ENCODE data around the gene COL5A1.

COL5A1 gene

DNA sequence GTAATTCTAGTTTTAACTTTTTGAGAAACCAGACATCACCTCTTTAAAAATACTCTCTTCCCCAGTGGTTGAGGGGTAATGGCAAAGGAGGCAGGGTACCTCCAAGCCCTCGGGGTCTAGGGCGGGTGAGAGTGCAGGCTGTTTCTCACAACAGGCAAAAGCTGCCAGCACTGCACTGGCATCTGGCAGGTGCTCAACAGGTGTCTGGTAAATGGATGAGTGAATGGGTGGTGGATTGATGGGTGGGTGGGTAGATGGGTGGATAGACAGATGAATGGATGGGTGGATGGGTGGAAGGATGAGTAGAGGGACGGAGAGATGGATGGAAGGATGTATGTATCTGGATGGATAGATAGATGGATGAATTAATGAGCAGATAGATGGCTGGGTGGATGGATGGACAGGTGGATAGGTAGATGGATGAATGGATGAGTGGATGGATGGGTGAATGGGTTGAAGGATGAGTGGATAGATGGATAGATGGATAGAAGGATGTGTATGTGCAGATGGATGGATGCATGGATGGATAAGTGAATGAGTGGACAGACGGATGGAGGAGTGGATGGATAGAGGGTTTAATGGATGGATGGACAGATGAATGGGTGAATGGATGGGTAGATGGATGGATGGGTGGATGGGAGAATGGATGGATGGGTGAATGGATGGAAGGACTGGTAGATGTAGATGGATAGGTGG lies 84.6 kb downstream of the COL5A1 start:
- Histone ChIP-seq H3K27me3 (ENCODE audit: insufficient read depth, low read length, poor library complexity) (no peaks in the 10 kb centered on the region), H3K4me1 (ENCODE audit: insufficient read depth, low read length) (no peaks in the 10 kb centered on the region), H3K9me3 (ENCODE audit: insufficient read depth, low read length, severe bottlenecking) (peaks cover 3% of the 10 kb centered on the region), H4K20me1 (ENCODE audit: insufficient read depth, low read length) (no peaks in the 10 kb centered on the region; the same call in 1 of the 2 replicates), H2AFZ (ENCODE audit: low read depth, low read length) (no peak overlapping the region), H3K9ac (ENCODE audit: low read depth, low read length) (no peak overlapping the region), H3K4me3 (ENCODE audit: low read depth in 1 of 2, low read length in 2 of 2) (no peak overlapping the region), H3K27ac (ENCODE audit: low read length) (no peak overlapping the region), H3K36me3 (ENCODE audit: insufficient read depth, low read length) (no peaks in the 10 kb centered on the region), H3K79me2 (ENCODE audit: insufficient read depth, low read length) (no peaks in the 10 kb centered on the region), H3K4me2 (ENCODE audit: insufficient read depth, low read length) (no peak overlapping the region)
- TF ChIP-seq CTCF (IDR thresholded peaks at IDR 0.05; ENCODE audit: borderline replicate concordance, extremely low read depth, low read length, poor library complexity, severe bottlenecking) (no peak), EZH2 (IDR thresholded peaks at IDR 0.05; ENCODE audit: borderline replicate concordance, low read depth, low read length, severe bottlenecking) (no peak)
- no peak for ATAC-seq (ENCODE audit: insufficient read depth, low read depth)
- DNase-seq = no peak

GRCh38 chr9:134726722-134727034 lies 85.1 kb downstream of the COL5A1 start:
- Histone ChIP-seq H3K27ac (ENCODE audit: low read length) (no peak overlapping the region), H2AFZ (ENCODE audit: low read depth, low read length) (no peak overlapping the region), H4K20me1 (ENCODE audit: insufficient read depth, low read length) (no peaks in the 10 kb centered on the region), H3K27me3 (ENCODE audit: insufficient read depth, low read length, poor library complexity) (no peaks in the 10 kb centered on the region), H3K9me3 (ENCODE audit: insufficient read depth, low read length, severe bottlenecking) (peaks cover 3% of the 10 kb centered on the region), H3K36me3 (ENCODE audit: insufficient read depth, low read length) (no peaks in the 10 kb centered on the region), H3K4me2 (ENCODE audit: insufficient read depth, low read length) (no peak overlapping the region), H3K4me1 (ENCODE audit: insufficient read depth, low read length) (no peaks in the 10 kb centered on the region), H3K79me2 (ENCODE audit: insufficient read depth, low read length) (no peaks in the 10 kb centered on the region), H3K9ac (ENCODE audit: low read depth, low read length) (no peak overlapping the region), H3K4me3 (ENCODE audit: low read depth in 1 of 2, low read length in 2 of 2) (no peak overlapping the region)
- TF ChIP-seq EZH2 (IDR thresholded peaks at IDR 0.05; ENCODE audit: borderline replicate concordance, low read depth, low read length, severe bottlenecking) (no peak), CTCF (IDR thresholded peaks at IDR 0.05; ENCODE audit: borderline replicate concordance, extremely low read depth, low read length, poor library complexity, severe bottlenecking) (no peak)
- DNase-seq (no peak), ATAC-seq (ENCODE audit: insufficient read depth, low read depth) (no peak)

- Histone ChIP-seq H3K4me2 (ENCODE audit: insufficient read depth, low read length) (no peak overlapping the region), H4K20me1 (ENCODE audit: insufficient read depth, low read length) (no peaks in the 10 kb centered on the region), H3K27me3 (ENCODE audit: insufficient read depth, low read length, poor library complexity) (no peaks in the 10 kb centered on the region), H3K9me3 (ENCODE audit: insufficient read depth, low read length, severe bottlenecking) (peaks cover 3% of the 10 kb centered on the region), H3K36me3 (ENCODE audit: insufficient read depth, low read length) (no peaks in the 10 kb centered on the region), H3K4me1 (ENCODE audit: insufficient read depth, low read length) (no peaks in the 10 kb centered on the region), H2AFZ (ENCODE audit: low read depth, low read length) (no peak overlapping the region), H3K27ac (ENCODE audit: low read length) (no peak overlapping the region), H3K4me3 (ENCODE audit: low read depth in 1 of 2, low read length in 2 of 2) (no peak overlapping the region), H3K9ac (ENCODE audit: low read depth, low read length) (no peak overlapping the region), H3K79me2 (ENCODE audit: insufficient read depth, low read length) (no peaks in the 10 kb centered on the region)
- ATAC-seq (ENCODE audit: insufficient read depth, low read depth) = no peak
- TF ChIP-seq EZH2 (IDR thresholded peaks at IDR 0.05; ENCODE audit: borderline replicate concordance, low read depth, low read length, severe bottlenecking) (no peak), CTCF (IDR thresholded peaks at IDR 0.05; ENCODE audit: borderline replicate concordance, extremely low read depth, low read length, poor library complexity, severe bottlenecking) (no peak)
- no peak for DNase-seq
Observed at GRCh38 chr9:134728021-134728795, 86.6 kb downstream of the COL5A1 start.

All from DND-41 (cell line).